Uterus (tissue), 4 donors: ENCODE measurements around the gene GARNL3. TPM values are rescaled to one million over a fixed set of nuclear protein-coding genes. Genes with fewer than 3 reads are reported as not detected.

Source experiments
- DNase-seq, 2 donors: peaks; one replicate each; pipeline ENCODE4 v3.0.0-alpha.2; 2019 to 2020
- H3K27ac ChIP-seq, 2 donors: fragments of 200-600 bp; sonication (generic); 1 replicate in 1 of 2; 2 replicates in 1 of 2; pipeline ENCODE4 v1.5.1; 2016 to 2018
- H3K27me3 ChIP-seq, 2 donors: fragments of 200-600 bp; sonication (generic); one replicate each; pipeline ENCODE4 v1.5.1; 2018 to 2019; ENCODE audit warnings: control low read depth in 1 of 2
- H3K36me3 ChIP-seq, 2 donors: fragments of 200-600 bp; sonication (generic); one replicate each; pipeline ENCODE4 v1.5.1; 2019; ENCODE audit warnings: control low read depth in 1 of 2
- H3K4me1 ChIP-seq, 2 donors: fragments of 200-600 bp; sonication (generic); one replicate each; pipeline ENCODE4 v1.5.1; 2018 to 2019; ENCODE audit warnings: control low read depth in 1 of 2
- H3K4me3 ChIP-seq, 2 donors: fragments of 200-600 bp; sonication (generic); 1 replicate in 1 of 2; 2 replicates in 1 of 2; pipeline ENCODE4 v1.5.1; 2018 to 2019; ENCODE audit warnings: mild to moderate bottlenecking in 1 of 2
- H3K9me3 ChIP-seq, 2 donors: fragments of 200-600 bp; sonication (generic); one replicate each; pipeline ENCODE4 v1.5.1; 2019; ENCODE audit warnings: control low read depth in 1 of 2
- CTCF ChIP-seq, 4 experiments: fragments of 200-600 bp in 2 of 4; fragments of 450-650 bp in 2 of 4; sonication (generic) in 2 of 4; IDR thresholded peaks; one replicate each; pipeline ENCODE4 v1.5.1; 2016 to 2019; ENCODE audit warnings: antibody characterized with exemption in 4 of 4, mild to moderate bottlenecking in 2 of 4, moderate library complexity in 1 of 4
- POLR2A ChIP-seq, 2 donors: fragments of 450-650 bp; IDR thresholded peaks; one replicate each; pipeline ENCODE4 v1.6.1; 2016; ENCODE audit warnings: antibody characterized with exemption in 2 of 2, mild to moderate bottlenecking in 1 of 2, moderate library complexity in 1 of 2
- intact Hi-C: fragments of 100-400 bp; cut with DNase I; formaldehyde crosslinking; loops from one replicate; pipeline ENCODE4 v1.15.1; 2023; ENCODE audit warnings: low total_unique reads
- total RNA-seq, 4 donors: library from RNA; depleted of rRNA in 3 of 4; stranded (reverse); fragments of >200 nt in 3 of 4; gene quantifications; one replicate each; pipeline versions ENCODE4 v1.1.0 to v1.2.4, GENCODE V29; 2014 to 2023
- donor health status: DM: yes; HTN: yes; CAD: no.

GARNL3 gene
- total RNA-seq, 4 donors from 2014 or later: 9.7 to 79.7 (median 72.0) TPM

DNA sequence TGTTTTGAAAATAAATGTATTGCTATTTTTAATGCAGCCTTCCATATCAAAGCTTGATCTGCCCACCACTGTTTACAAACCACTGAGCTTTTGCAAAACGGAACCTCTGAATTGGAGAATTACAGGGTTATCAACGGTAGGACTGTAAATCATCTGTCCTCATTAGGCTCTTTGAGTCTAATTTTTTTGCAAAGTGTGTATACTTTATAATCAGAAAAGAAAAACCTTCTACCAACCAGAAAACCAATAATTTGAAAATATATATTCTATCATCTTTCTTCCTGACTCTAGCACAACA lies 125.6 kb downstream of the GARNL3 start:
- no peaks in the 10 kb centered on the region for H3K9me3 ChIP-seq
- no peak overlapping the region for H3K27ac ChIP-seq
- no peaks in the 10 kb centered on the region for H3K36me3 ChIP-seq
- no peaks in the 10 kb centered on the region for H3K27me3 ChIP-seq
- no peak overlapping the region for H3K4me3 ChIP-seq
- no peaks in the 10 kb centered on the region for H3K4me1 ChIP-seq
- TF ChIP-seq CTCF (IDR thresholded peaks at IDR 0.05) (no peak), POLR2A (IDR thresholded peaks at IDR 0.05) (no peak)
- DNase-seq: no peak
- intact Hi-C loops: no loop called here

DNA sequence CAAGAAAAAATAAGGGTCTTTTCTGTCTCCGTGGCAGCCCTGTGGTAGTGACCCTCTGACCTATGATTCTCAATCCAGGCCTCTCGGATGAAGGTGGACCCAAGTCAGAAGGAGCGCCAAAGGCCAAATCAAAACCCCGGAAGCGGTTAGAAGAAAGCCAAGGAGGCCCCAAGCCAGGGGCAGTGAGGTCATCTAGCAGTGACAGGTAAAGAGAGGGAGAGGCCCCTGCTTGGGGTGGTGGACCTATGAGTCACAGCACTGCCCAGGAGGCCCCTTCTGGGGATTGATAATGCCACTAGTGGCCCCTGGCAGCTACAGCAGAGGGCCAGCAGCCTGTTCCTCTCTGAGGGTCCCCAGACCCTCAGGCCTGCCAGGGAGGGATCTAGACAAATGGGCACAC lies 126.0 kb downstream of the GARNL3 start:
- H3K4me3 ChIP-seq: no peak overlapping the region
- TF ChIP-seq POLR2A (IDR thresholded peaks at IDR 0.05) (no peak), CTCF (IDR thresholded peaks at IDR 0.05) (no peak)
- H3K4me1 ChIP-seq: no peaks in the 10 kb centered on the region
- H3K27me3 ChIP-seq: no peaks in the 10 kb centered on the region
- H3K36me3 ChIP-seq: no peaks in the 10 kb centered on the region
- no peak for DNase-seq
- peak overlapping the region in 1 of 2 donors; percentile 19 for H3K27ac ChIP-seq
- H3K9me3 ChIP-seq: no peaks in the 10 kb centered on the region
- intact Hi-C loops: no loop called here

GRCh38 chr9:127392166-127392565 lies 127.6 kb downstream of the GARNL3 start:
- Histone ChIP-seq H3K4me1 (no peaks in the 10 kb centered on the region), H3K36me3 (no peaks in the 10 kb centered on the region), H3K27ac (peak overlapping the region in 1 of 2 donors; percentile 45), H3K9me3 (no peaks in the 10 kb centered on the region), H3K27me3 (no peaks in the 10 kb centered on the region), H3K4me3 (no peak overlapping the region)
- TF ChIP-seq CTCF (IDR thresholded peaks at IDR 0.05) (no peak), POLR2A (IDR thresholded peaks at IDR 0.05) (no peak)
- intact Hi-C loops: no loop called here
- DNase-seq: no peak

DNA sequence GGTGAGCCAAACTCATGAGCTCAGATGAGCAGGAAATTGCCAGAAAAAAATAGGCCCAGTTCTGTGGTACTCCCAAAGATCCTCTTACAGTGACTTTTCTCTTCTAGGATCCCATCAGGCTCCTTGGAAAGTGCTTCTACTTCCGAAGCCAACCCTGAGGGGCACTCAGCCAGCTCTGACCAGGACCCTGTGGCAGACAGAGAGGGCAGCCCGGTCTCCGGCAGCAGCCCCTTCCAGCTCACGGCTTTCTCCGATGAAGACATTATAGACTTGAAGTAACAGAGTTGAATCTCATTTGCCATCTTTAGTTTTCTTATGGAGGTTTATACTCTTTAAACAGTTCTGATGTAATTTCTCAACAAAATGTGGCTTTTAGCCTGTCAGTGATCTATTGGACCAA lies 128.4 kb downstream of the GARNL3 start:
- Histone ChIP-seq H3K27ac (peak overlapping the region; percentile 40 to 45), H3K27me3 (no peaks in the 10 kb centered on the region), H3K36me3 (no peaks in the 10 kb centered on the region), H3K4me3 (no peak overlapping the region), H3K9me3 (no peaks in the 10 kb centered on the region), H3K4me1 (peaks cover 0 to 2% of the 10 kb centered on the region in 2 donors)
- no peak for TF ChIP-seq CTCF (IDR thresholded peaks at IDR 0.05)
- no peak for TF ChIP-seq POLR2A (IDR thresholded peaks at IDR 0.05)
- peak in 1 of 2 donors; percentile 11 for DNase-seq
- intact Hi-C loops: no loop called here

DNA sequence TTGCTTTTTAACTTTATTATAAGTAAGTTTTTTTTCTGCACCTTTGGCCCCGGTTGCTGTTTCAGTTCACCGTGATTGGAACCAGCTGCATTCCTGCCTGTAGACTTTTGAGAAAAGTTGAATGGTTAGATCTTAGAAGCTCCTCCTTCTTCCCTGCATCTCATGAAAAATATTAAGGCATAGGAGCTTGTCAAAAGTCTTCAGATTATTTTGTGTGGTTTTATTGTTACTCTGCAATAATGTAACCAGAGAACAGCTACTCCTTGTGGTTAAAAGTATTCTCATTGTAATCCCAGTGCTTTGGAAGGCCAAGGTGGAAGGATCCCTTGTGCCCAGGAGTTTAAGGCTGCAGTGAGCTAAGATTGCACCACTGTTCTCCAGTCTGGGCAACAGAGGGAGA lies 129.1 kb downstream of the GARNL3 start:
- Histone ChIP-seq H3K4me3 (no peak overlapping the region), H3K4me1 (peaks cover 0 to 9% of the 10 kb centered on the region in 2 donors), H3K36me3 (no peaks in the 10 kb centered on the region), H3K9me3 (no peaks in the 10 kb centered on the region), H3K27me3 (no peaks in the 10 kb centered on the region), H3K27ac (no peak overlapping the region)
- no peak for DNase-seq
- TF ChIP-seq POLR2A (IDR thresholded peaks at IDR 0.05): no peak
- peak in 1 of 4 experiments; percentile 9 for TF ChIP-seq CTCF (IDR thresholded peaks at IDR 0.05)
- intact Hi-C loops: no loop called here
